GDM1 (cell line): Measurements from ENCODE around the gene BOD1.

Experiments
- DNase-seq: peaks from one replicate; lab custom pipeline; 2025; lab: John Stamatoyannopoulos, UW

Gene BOD1

DNA sequence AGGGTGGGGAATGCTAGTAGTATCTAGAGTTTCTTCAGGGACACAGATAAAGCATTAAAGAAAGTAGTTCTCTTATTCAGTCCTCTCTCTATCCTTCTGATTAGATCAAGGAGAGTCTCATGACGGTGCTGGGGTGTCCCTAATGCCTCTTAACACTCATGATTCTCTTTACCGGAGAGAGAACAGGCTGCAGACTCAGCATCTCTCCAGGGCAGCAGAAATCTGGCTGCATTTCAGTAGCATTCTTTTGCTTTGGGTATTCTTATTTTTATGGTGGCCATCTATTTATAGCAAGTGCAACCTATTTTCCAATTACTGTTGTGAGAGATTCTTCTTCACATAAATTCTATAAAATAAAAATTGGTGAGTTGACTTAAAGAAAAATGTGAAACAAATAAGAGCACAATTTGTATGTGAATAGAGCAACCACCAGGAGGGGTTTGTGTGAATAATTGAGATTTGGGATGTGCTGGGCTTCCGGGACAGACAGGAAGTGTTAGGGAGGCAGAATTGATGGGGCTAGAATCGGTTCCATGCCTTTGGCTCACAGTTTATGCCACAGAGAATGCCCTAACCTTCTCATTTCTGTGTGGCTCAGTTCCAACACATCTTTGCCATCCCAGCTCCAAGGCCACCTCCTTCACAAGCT, 23.8 kb upstream of the BOD1 start:
- no peak for DNase-seq

DNA sequence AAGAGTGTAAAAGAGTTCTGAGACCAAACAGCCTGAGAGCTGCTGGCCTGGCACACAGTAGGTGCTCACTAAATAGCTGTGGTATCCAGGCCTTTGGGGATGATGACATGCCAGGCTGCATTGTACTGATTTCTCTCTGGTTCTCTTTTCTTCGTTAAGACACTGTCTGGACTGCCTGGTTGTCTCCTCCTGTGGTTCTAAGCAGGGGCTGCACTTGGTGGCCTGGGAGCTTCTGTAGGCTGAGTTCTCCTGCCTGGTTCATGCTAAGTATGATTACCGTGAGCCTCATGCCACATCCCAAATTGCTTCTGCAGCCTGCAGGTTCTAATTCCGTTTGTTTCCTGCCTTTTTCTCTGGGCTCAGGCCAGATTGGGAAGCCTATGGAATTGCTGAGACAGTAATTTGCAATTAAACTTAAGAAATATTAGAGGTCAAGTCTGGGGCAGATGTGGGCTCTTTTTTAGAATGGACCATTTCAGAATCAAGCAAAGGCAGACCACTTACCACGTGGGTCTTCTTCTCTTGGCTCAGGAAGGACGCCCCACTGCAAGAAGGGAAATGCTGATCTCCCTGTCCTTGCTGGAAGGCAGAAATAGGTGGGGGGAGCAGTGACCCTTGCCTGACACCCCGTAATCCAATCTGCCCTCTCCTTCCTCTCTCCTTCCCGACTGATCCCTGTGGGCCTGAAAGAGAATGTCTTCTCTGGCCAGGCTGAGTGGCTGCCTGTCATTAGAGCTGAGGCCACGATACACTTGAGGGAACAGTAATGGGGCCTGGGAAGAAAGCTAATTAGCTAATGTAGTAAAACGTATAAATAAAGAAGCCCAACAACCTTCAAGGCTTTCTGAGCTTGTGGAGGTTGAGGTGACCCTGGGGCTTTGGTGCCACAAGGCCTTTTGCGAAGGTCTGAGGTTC, 21.9 kb upstream of the BOD1 start:
- no peak for DNase-seq

DNA sequence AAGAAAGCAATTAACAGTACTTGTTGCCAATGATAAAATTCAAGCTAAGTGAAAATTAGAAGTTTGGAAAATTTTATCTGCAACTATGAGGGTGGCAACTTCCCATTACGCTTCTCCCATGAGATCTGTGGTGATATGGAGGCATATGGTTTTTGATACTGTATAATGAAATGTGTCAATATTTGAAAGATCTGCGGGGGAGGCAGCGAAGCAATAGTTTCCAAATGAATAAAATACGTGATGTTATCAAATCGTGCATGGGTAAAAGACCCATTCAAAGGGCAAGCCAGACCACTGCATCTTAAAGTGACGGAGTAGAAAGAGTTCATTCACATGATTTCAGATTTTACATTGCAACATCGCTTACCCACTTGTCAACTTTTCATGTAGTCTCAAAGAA, 20.9 kb upstream of the BOD1 start:
- DNase-seq = no peak

DNA sequence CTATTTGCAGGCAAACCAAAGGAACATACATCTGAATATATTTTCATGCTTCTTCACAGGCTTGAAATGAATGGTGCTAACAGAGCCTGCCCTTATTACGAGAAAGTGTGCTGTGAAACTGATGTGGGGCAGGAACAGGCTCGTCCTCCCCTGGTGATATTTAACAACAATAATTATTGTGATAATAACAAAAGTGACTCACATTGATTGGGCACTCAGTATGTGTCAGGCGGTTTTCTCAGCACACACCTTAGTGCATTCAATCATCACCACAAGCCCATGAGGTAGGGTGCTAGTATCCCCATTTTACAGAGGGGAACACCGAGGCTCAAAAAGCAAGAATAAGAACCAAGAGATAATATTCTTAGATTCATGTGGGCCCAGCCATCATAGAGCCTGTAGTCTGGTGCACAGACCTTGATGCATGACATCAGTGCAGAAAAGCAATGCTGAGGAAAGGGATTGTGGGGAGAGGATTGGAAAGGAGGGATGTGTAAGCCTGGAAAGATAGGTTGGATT, 18.1 kb upstream of the BOD1 start:
- no peak for DNase-seq

GRCh38 chr5:173633304-173633703, 16.9 kb upstream of the BOD1 start:
- no peak for DNase-seq

GRCh38 chr5:173631478-173631877, 15.0 kb upstream of the BOD1 start:
- DNase-seq = no peak

GRCh38 chr5:173630724-173631365, 14.4 kb upstream of the BOD1 start:
- no peak for DNase-seq

- no peak for DNase-seq
Observed at GRCh38 chr5:173629628-173630027, 13.2 kb upstream of the BOD1 start.

GRCh38 chr5:173628501-173628900, 12.1 kb upstream of the BOD1 start:
- DNase-seq = no peak

- DNase-seq = no peak
Observed at GRCh38 chr5:173627860-173628392, 11.5 kb upstream of the BOD1 start.

DNA sequence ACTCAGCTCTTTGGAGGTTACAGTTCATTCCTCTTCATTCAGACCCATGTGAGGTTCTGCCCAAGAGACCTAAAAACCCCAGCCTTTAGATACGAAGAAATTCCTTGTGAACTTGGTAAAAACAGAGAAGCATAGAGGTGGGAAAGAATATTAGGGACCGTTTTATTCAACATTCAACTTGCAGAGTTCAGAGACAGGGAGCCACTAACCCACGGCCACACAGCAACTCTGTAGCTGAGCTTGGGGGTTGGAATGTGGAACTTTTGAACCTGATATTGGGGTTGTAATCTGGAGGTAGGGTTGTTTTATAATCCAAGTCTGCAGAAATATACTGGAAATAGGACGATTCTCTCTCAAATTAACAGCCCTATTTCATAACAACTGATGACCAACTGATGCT, 10.8 kb upstream of the BOD1 start:
- no peak for DNase-seq

GRCh38 chr5:173626505-173626820, 10.0 kb upstream of the BOD1 start:
- no peak for DNase-seq

DNA sequence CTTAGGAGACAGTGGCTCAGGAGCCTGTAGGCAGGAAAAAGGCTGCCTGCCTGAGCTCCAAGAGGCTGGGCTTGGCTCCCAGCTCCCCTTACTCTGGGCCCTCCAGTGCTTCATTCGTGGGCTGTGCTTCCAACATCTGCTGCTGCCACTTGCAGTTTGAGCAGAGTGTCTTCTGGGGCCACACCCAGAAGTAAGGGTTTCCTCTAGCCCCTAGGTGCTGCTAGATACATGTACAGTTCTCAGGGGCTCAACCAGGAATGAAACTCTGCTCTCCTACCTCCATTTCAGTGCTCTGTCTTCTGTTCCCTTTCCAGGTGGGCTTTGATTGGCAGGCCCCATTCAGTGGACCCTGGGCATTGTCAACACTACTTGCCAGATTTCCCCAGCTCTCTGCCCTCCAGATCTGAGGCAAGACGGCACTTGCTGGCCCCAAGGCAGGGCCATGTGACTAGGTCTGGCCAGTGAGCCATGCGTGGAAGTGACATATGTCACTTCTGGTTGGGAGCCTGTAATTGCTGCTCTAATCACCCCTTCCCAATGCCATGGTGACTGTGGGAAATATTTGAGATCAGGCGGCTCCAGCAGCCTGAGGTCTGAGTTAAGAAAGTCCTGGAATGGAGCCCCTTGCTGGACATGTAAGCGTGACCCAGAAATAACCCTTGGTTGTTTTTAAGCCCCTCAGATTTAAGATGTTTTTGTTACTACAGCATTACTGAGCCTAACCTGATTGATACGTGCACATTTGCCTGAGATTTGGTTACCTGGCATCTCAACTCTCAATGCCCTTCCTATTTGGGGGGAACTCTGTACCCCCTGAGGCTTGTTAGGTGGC, 9.4 kb upstream of the BOD1 start:
- no peak for DNase-seq

GRCh38 chr5:173625261-173625660, 8.8 kb upstream of the BOD1 start:
- DNase-seq = no peak

- no peak for DNase-seq
Observed at GRCh38 chr5:173624282-173624681, 7.8 kb upstream of the BOD1 start.

DNA sequence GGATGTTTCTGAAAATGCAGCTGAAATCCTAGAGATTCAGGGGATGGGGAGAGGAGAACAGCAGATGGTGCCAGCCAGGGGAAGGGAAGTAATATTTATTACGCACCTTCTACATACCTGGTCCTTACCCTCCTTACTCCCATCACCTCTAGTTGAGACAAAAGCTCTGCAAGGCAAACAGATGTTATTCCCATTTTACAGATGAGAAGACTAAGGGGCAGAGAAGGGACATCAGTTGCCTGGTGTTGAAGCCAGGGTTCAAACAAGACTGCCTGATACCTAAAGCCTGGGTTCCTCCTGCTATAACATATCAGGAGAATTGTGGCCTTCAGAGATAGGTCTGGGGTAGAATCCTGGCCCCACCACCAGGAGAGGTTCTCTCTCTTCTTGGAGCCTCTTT, 7.3 kb upstream of the BOD1 start:
- DNase-seq = no peak

GRCh38 chr5:173623296-173623771, 6.9 kb upstream of the BOD1 start:
- DNase-seq = no peak

DNA sequence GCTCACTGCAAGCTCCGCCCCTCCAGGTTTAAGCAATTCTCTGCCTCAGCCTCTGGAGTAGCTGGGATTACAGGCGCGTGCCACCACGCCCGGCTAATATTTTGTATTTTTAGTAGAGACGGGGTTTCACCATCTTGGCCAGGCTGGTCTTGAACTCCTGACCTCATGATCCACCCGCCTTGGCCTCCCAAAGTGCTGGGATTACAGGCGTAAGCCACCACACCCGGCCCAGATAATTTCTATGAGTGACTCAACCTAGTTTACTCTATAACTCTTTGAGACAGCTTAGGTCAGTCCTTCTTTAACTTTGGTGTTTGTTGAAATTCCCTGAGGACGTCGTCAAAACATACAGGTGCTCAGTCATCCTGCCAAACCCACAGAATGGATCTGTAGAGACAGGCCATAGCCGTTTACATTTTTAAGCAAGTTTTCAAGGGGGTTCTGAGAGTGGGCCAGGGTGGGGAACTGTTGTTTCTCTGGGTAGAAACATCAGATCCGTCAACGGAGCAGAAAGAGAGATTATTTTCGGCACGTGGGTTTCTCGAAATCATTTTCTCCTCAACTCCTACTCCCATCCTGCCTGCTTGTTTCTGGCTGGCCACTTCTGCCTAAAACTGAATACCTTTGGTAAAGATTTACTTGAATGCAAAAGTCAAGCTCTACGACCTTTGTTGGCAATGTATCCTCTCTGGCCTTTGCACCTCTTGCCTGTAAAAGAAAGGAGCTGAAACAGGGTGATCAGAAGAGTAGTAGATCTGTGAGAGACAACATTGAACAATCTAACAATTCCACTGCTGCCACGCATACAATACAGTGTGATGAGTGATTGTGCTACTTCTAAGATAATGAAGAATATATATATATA, 6.0 kb upstream of the BOD1 start:
- DNase-seq = no peak

- DNase-seq = no peak
Observed at GRCh38 chr5:173620784-173621183, 4.3 kb upstream of the BOD1 start.

DNA sequence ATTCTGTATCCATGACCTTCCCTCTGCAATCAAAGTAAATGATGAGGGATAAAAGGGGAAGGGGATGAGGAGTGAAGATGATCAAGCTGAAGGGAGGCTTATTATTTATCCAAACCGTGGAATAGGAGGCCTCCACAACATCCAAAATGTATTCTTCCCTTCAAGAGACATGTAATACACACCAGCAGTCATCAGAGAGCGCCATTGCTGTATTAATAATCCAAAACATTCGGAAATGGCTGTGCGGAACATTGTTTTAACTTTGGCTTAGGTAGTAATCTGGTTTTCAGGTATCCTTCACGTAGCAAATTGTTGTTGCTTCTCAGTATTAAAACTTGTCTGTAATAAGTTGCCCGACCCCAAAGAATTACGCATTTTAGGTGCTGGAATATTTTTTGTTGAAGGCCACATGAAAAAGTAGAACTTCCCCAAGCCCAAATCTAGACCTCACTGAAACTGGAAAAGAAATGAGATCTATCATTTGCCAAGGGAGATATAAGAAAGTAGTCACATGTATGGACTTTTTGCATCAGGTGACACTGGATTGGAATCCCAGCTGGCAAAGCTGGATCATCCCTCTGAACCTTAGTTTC, 2.6 kb upstream of the BOD1 start:
- DNase-seq = peak; percentile 8
